HepG2 (cell line): ENCODE data around the gene NAT14. TPM values are rescaled to one million over a fixed set of nuclear protein-coding genes. Genes with fewer than 3 reads are reported as not detected.

Experiments
- ATAC-seq: fragments of 200-7000 bp; cut with Tn5 transposase; 3 replicates; pipeline ENCODE4 v1.9.1; 2020; ENCODE audit warnings: mild to moderate bottlenecking, moderate library complexity
- Bru-seq: library from RNA; stranded (reverse); fragments of 400-500 nt; gene quantifications from one replicate; lab custom pipeline; 2021; lab: Mats Ljungman, UMichigan
- BruChase-seq, 2 experiments: library from RNA; stranded (reverse); fragments of 400-500 nt; gene quantifications; one replicate each; lab custom pipeline; 2021; lab: Mats Ljungman, UMichigan
- BruUV-seq: library from RNA; stranded (reverse); fragments of 400-500 nt; replicated peaks from 2 replicates; lab custom pipeline; 2021; lab: Mats Ljungman, UMichigan
- CTCF ChIA-PET: fragments of 300-600 bp; formaldehyde crosslinking; extraction: SDS; loops from one replicate; lab custom pipeline; 2021; ENCODE audit warnings: low total read pairs, inconsistent platforms, low intra/inter-chr PET ratio; lab: Yijun Ruan, JAX
- POLR2A ChIA-PET: fragments of 350-600 bp; sonication (Branson Sonifier 250); formaldehyde crosslinking; loops from one replicate; lab custom pipeline; 2020; ENCODE audit warnings: antibody characterized with exemption, inconsistent platforms; lab: Yijun Ruan, JAX
- DNase-seq: peaks from one replicate; pipeline ENCODE4 v3.0.0-alpha.2; 2015; ENCODE audit warnings: low spot score
- FAIRE-seq: peaks from 3 replicates; lab custom pipeline; 2011; peaks lifted over from hg19 to GRCh38; lab: Jason Lieb, UNC
- H2AFZ ChIP-seq: one replicate; pipeline ENCODE4 v1.6.1; 2011; ENCODE audit warnings: low read length, inconsistent platforms
- H3K27ac ChIP-seq: fragments of 300-600 bp; 3 replicates; pipeline ENCODE4 v1.8.0; 2011; ENCODE audit warnings: mixed run types, mild to moderate bottlenecking, mixed read lengths, low read length, inconsistent platforms; ENCODE audit not compliant: insufficient read depth; ENCODE audit errors: extremely low read length
- H3K27me3 ChIP-seq, 2 experiments: fragments of 200-600 bp in 1 of 2; 2 replicates in 1 of 2; 3 replicates in 1 of 2; pipeline versions ENCODE4 v1.6.0 to v1.8.0; 2011; ENCODE audit warnings: low read length in 2 of 2, mild to moderate bottlenecking in 2 of 2, moderate library complexity in 2 of 2, inconsistent platforms in 1 of 2; ENCODE audit not compliant: insufficient read depth in 2 of 2, control insufficient read depth in 1 of 2
- H3K36me3 ChIP-seq, 2 experiments: fragments of 200-600 bp in 1 of 2; replicated peaks in 1 of 2; 2 replicates in 1 of 2; 3 replicates in 1 of 2; pipeline versions ENCODE4 v1.5.1 to v1.8.0; 2011; ENCODE audit warnings: low read length in 2 of 2, inconsistent platforms in 1 of 2; ENCODE audit not compliant: insufficient read depth in 2 of 2, control insufficient read depth in 1 of 2
- H3K4me1 ChIP-seq: 2 replicates; pipeline ENCODE4 v1.5.1; 2012; ENCODE audit warnings: low read length, inconsistent platforms; ENCODE audit not compliant: insufficient read depth
- H3K4me2 ChIP-seq: 2 replicates; pipeline ENCODE4 v1.6.0; 2011; ENCODE audit warnings: low read depth, low read length, inconsistent platforms
- H3K4me3 ChIP-seq, 3 experiments: fragments of 200-600 bp in 1 of 3; sonication (generic), shearing (Covaris generic) in 1 of 3; replicated peaks in 1 of 3; 2 replicates each; pipeline ENCODE4 v1.5.1; 2011 to 2016; ENCODE audit warnings: low read length in 3 of 3, inconsistent platforms in 2 of 3, low read depth in 2 of 3, mild to moderate bottlenecking in 2 of 3, control low read depth in 1 of 3, mixed read lengths in 1 of 3; ENCODE audit not compliant: insufficient read depth in 1 of 3
- H3K79me2 ChIP-seq: one replicate; pipeline ENCODE4 v1.6.1; 2011; ENCODE audit warnings: low read length, inconsistent platforms; ENCODE audit not compliant: insufficient read depth
- H3K9ac ChIP-seq: 2 replicates; pipeline ENCODE4 v1.6.0; 2011; ENCODE audit warnings: mild to moderate bottlenecking, low read depth, low read length, inconsistent platforms; ENCODE audit not compliant: insufficient read depth
- H3K9me3 ChIP-seq: 2 replicates; pipeline ENCODE4 v1.5.1; 2012; ENCODE audit warnings: mild to moderate bottlenecking, low read length
- H4K20me1 ChIP-seq: 2 replicates; pipeline ENCODE4 v1.6.0; 2011; ENCODE audit warnings: inconsistent platforms, mild to moderate bottlenecking, low read length, moderate library complexity; ENCODE audit not compliant: insufficient read depth
- ADNP ChIP-seq: sonication (generic); formaldehyde crosslinking; IDR thresholded peaks from 2 replicates; pipeline ENCODE4 v1.4.0; 2020; ENCODE audit warnings: missing genetic modification reagents
- CCAR2 ChIP-seq: fragments of 200-400 bp; formaldehyde crosslinking; optimal IDR thresholded peaks from 2 replicates; pipeline ENCODE3; 2018; ENCODE audit warnings: low read depth, mild to moderate bottlenecking, low read length, moderate library complexity
- CREB1 ChIP-seq, 2 experiments: fragments of 450-650 bp in 1 of 2; IDR thresholded peaks; 2 replicates each; pipeline ENCODE4 v1.6.1; 2016 to 2017; ENCODE audit warnings: control low read depth in 1 of 2, mild to moderate bottlenecking in 1 of 2, missing compliant biosample characterization in 1 of 2, missing genetic modification characterization in 1 of 2
- KLF13 ChIP-seq: sonication (generic); formaldehyde crosslinking; IDR thresholded peaks from 2 replicates; pipeline ENCODE4 v1.4.0; 2020; ENCODE audit warnings: mild to moderate bottlenecking, missing genetic modification reagents
- KMT2B ChIP-seq: IDR thresholded peaks from 2 replicates; pipeline ENCODE4 v1.6.1; 2016; ENCODE audit warnings: missing genetic modification reagents, missing compliant biosample characterization
- WGBS: methylation state at CpG from one replicate; pipeline ENCODE4 v1.1.6; 2017; ENCODE audit warnings: low lambda C conversion rate; 5-methylcytosine and 5-hydroxymethylcytosine counted together
- in situ Hi-C: cut with HindIII; loops from 2 replicates; pipeline ENCODE4 v1.10.0; 2017; ENCODE audit warnings: low pct_unique_long_range_greater_than_20kb; ENCODE audit not compliant: extremely low pct_ligation_motif_present
- intact Hi-C: fragments of 100-400 bp; cut with micrococcal nuclease; formaldehyde crosslinking; loops from one replicate; pipeline ENCODE4 v1.10.0; 2022; ENCODE audit not compliant: unreplicated experiment
- long read RNA-seq, 2 experiments: library from RNA in 1 of 2; library from polyadenylated mRNA in 1 of 2; stranded (forward) in 1 of 2; unstranded in 1 of 2; transcript quantifications; one replicate each; pipeline ENCODE4 v2.0.0, GENCODE V29; 2019 to 2022
- polyA minus RNA-seq, 3 experiments: library from RNA; depleted of rRNA, polyadenylated mRNA; stranded (reverse); fragments of >200 nt; gene quantifications; 2 replicates each; pipeline ENCODE4 v1.2.3, GENCODE V29; 2011; ENCODE audit warnings: low replicate concordance in 1 of 3
- polyA plus RNA-seq, 8 experiments: library from polyadenylated mRNA; depleted of rRNA in 3 of 8; stranded (reverse) in 7 of 8; unstranded in 1 of 8; fragments of >200 nt; fragmentation: Illumina TruSeq in 4 of 8; extraction: Trizol in 4 of 8; gene quantifications; 2 replicates each; pipeline versions ENCODE4 v1.2.1 to v1.2.3, GENCODE V29; 2011 to 2016; ENCODE audit warnings: low read depth in 4 of 8, missing spikeins in 1 of 8, mixed read lengths in 1 of 8; ENCODE audit not compliant: insufficient read depth in 1 of 8
- total RNA-seq, 5 experiments: library from RNA; depleted of rRNA; stranded (reverse); fragments of >200 nt; fragmentation: Illumina TruSeq; extraction: Trizol; gene quantifications; 2 replicates each; pipeline ENCODE4 v1.2.3, GENCODE V29; 2016; ENCODE audit warnings: low read depth in 1 of 5
- TF ChIP-seq, protein P1 (sequence below): sonication (generic); formaldehyde crosslinking; IDR thresholded peaks from 2 replicates; pipeline ENCODE4 v1.4.0; 2020; ENCODE audit warnings: missing genetic modification reagents, borderline replicate concordance
- TF ChIP-seq, protein P2 (sequence below): sonication (generic); formaldehyde crosslinking; IDR thresholded peaks from 2 replicates; pipeline ENCODE4 v1.4.0; 2020; ENCODE audit warnings: missing genetic modification reagents
- TF ChIP-seq, protein P3 (sequence below): sonication (generic); formaldehyde crosslinking; IDR thresholded peaks from 2 replicates; pipeline ENCODE4 v1.4.0; 2020; ENCODE audit warnings: mild to moderate bottlenecking, missing genetic modification reagents

Gene NAT14, protein sequence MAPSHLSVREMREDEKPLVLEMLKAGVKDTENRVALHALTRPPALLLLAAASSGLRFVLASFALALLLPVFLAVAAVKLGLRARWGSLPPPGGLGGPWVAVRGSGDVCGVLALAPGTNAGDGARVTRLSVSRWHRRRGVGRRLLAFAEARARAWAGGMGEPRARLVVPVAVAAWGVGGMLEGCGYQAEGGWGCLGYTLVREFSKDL
- total RNA-seq (2016; rRNA removed; fragmentation: Illumina TruSeq; extraction: Trizol) (14.7 and 22.3 TPM in 2 replicates), polyA plus RNA-seq (2011; rRNA removed) (20.7 and 24.7 TPM in 2 replicates), polyA minus RNA-seq (2011; rRNA and poly(A)+ RNA removed; ENCODE audit: low replicate concordance) (4.3 and 11.1 TPM in 2 replicates), Bru-seq, nascent RNA (percentile 57 among the genes with signal in this experiment), BruChase-seq, experiment 1, labeled RNA remaining after a 6-hour chase (percentile 84 among the genes with signal in this experiment), BruChase-seq, experiment 2, labeled RNA remaining after a 2-hour chase (percentile 66 among the genes with signal in this experiment)
- 15.7 and 17.4 TPM in 2 replicates for total RNA-seq (2016; cell fraction: cytosol; rRNA removed; fragmentation: Illumina TruSeq; extraction: Trizol; ENCODE audit: low read depth)
- total RNA-seq (2016; cell fraction: insoluble cytoplasmic fraction; rRNA removed; fragmentation: Illumina TruSeq; extraction: Trizol), result 14.8 and 26.5 TPM in 2 replicates
- total RNA-seq (2016; cell fraction: membrane; rRNA removed; fragmentation: Illumina TruSeq; extraction: Trizol), result 24.1 and 26.6 TPM in 2 replicates
- 17.7 and 22.1 TPM in 2 replicates for total RNA-seq (2016; cell fraction: nucleus; rRNA removed; fragmentation: Illumina TruSeq; extraction: Trizol)
- polyA plus RNA-seq (2011; cell fraction: cytosol; rRNA removed), result 17.5 and 24.6 TPM in 2 replicates
- 37.8 and 42.1 TPM in 2 replicates for polyA plus RNA-seq (2011; cell fraction: nucleus; rRNA removed)
- polyA plus RNA-seq (2012), result 19.0 and 25.8 TPM in 2 replicates
- polyA plus RNA-seq (2016; cell fraction: cytosol; fragmentation: Illumina TruSeq; extraction: Trizol; ENCODE audit: low read depth), result 18.4 and 22.8 TPM in 2 replicates
- 16.4 and 17.1 TPM in 2 replicates for polyA plus RNA-seq (2016; cell fraction: insoluble cytoplasmic fraction; fragmentation: Illumina TruSeq; extraction: Trizol; ENCODE audit: low read depth)
- polyA plus RNA-seq (2016; cell fraction: membrane; fragmentation: Illumina TruSeq; extraction: Trizol; ENCODE audit: low read depth), result 23.9 and 24.7 TPM in 2 replicates
- polyA plus RNA-seq (2016; cell fraction: nucleus; fragmentation: Illumina TruSeq; extraction: Trizol; ENCODE audit: insufficient read depth, low read depth), result 40.3 and 41.0 TPM in 2 replicates
- 4.5 and 6.5 TPM in 2 replicates for polyA minus RNA-seq (2011; cell fraction: cytosol; rRNA and poly(A)+ RNA removed)
- polyA minus RNA-seq (2011; cell fraction: nucleus; rRNA and poly(A)+ RNA removed), result 3.2 and 5.3 TPM in 2 replicates
- long read RNA-seq, experiment 1, partial matches to known transcripts, result 0 of 5 reads
- long read RNA-seq, experiment 1, other reads (novel, unspliced or antisense), result 2 of 5 reads
- long read RNA-seq, experiment 2, transcript NAT14-201 (3 exons, 1,536 nt), result major isoform, 56 of 99 reads
- long read RNA-seq, experiment 2, transcript NAT14-204 (2 exons, 1,011 nt), result minor isoform, 7 of 99 reads
- long read RNA-seq, experiment 2, partial matches to known transcripts, result 5 of 99 reads
- long read RNA-seq, experiment 2, other reads (novel, unspliced or antisense), result 31 of 99 reads

DNA sequence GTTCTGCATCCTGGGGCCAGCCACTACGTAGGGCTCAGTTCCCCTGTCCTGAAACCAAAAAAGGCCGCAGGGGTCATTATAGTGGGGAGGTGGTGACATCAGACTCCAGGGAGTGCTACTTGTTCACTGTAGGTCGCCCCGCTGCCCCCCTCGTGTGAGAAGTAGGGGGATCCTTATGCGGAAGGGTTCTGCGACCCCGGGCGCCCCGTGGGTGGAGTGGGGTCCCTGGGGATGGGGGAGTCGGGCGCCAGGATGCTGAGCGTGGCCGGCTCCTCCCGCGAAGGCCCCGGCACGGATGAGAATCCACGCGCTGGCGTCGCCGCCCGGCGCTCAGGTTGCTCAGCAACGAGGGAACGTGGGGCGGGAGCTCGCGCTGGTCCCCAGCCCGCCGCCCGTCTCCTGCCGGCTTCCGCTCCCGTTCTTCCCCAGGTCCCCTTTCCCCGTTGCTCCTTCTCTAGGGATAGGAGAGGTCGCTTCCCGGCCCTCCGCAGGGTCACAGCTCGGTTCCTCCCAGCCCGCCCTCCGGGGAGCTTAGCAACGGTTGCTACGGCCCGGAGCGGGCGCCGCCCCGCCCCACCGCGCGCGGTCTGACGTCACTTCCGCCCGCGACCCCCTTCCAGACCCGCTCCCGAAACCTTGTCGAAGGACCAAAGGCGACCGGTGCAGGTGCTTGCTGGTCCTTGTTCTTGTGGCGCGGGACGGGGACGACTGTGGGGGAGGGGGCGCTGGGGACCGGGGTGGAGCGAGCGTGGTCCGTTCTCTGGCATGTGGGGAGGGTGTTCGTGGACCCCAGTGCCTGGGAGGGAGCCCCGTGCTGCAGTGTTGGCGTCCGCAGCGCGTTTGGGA lies at the start of gene NAT14:
TSS of gene NAT14 (plus strand) at position 596 of the 846 bp plus-strand sequence. CDS start 521 bp downstream, outside the sequence.
- 29% methylated on average over 9 of the region's 78 CpGs for WGBS
- peak within 1 kb of the TSS; percentile 69 for H3K9ac ChIP-seq
- no peaks in the 10 kb centered on the region for H3K36me3 ChIP-seq
- in situ Hi-C loops (no loop called here), intact Hi-C loops (no loop called here)
- peak; percentile 33 for ATAC-seq
- no TSS peak for BruUV-seq
- POLR2A ChIA-PET, result interaction anchor here (1.3 to 4.3 kb wide), 5 partner anchors 8 to 68 kb away, joined by 3 to 44 read pairs (median 4); partner anchors contain the start of genes ISOC2 and ZNF628
- H3K9me3 ChIP-seq, result no peaks in the 10 kb centered on the region
- H3K27ac ChIP-seq, result peak within 1 kb of the TSS; percentile 33
- peak; percentile 39 for DNase-seq
- peak within 1 kb of the TSS; percentile 62 to 79 (median 69) for H3K4me3 ChIP-seq
- FAIRE-seq, result no peak
- no peak within 1 kb of the TSS for H2AFZ ChIP-seq
- H3K79me2 ChIP-seq, result no peaks in the 10 kb centered on the region
- peaks cover 33% of the 10 kb centered on the region for H3K4me1 ChIP-seq
- H3K4me2 ChIP-seq, result peak within 1 kb of the TSS; percentile 91
- CTCF ChIA-PET, result no interaction called here
- no peaks in the 10 kb centered on the region for H4K20me1 ChIP-seq
- peaks cover 3 to 5% of the 10 kb centered on the region in 2 experiments; a peak in 3 of 5 replicates for H3K27me3 ChIP-seq
- TF ChIP-seq CCAR2 (no peak), KLF13 (CRISPR knock-in tag) (peak; percentile 15; the same call in 1 of the 2 replicates), ADNP (no peak), KMT2B (CRISPR knock-in tag) (0 out of 2 replicates have a peak, but pooled peaks have one; percentile 35), CREB1 (IDR thresholded peaks at IDR 0.05) (peak; percentile 96), CREB1 (CRISPR knock-in tag; IDR thresholded peaks at IDR 0.05) (peak; percentile 96)
- TF ChIP-seq, protein P1, sequence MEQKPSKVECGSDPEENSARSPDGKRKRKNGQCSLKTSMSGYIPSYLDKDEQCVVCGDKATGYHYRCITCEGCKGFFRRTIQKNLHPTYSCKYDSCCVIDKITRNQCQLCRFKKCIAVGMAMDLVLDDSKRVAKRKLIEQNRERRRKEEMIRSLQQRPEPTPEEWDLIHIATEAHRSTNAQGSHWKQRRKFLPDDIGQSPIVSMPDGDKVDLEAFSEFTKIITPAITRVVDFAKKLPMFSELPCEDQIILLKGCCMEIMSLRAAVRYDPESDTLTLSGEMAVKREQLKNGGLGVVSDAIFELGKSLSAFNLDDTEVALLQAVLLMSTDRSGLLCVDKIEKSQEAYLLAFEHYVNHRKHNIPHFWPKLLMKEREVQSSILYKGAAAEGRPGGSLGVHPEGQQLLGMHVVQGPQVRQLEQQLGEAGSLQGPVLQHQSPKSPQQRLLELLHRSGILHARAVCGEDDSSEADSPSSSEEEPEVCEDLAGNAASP (CRISPR knock-in tag), result 0 out of 2 replicates have a peak, but pooled peaks have one; percentile 21
- TF ChIP-seq, protein P2, sequence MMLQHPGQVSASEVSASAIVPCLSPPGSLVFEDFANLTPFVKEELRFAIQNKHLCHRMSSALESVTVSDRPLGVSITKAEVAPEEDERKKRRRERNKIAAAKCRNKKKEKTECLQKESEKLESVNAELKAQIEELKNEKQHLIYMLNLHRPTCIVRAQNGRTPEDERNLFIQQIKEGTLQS, result peak; percentile 39; the same call in 1 of the 2 replicates
- TF ChIP-seq, protein P3, sequence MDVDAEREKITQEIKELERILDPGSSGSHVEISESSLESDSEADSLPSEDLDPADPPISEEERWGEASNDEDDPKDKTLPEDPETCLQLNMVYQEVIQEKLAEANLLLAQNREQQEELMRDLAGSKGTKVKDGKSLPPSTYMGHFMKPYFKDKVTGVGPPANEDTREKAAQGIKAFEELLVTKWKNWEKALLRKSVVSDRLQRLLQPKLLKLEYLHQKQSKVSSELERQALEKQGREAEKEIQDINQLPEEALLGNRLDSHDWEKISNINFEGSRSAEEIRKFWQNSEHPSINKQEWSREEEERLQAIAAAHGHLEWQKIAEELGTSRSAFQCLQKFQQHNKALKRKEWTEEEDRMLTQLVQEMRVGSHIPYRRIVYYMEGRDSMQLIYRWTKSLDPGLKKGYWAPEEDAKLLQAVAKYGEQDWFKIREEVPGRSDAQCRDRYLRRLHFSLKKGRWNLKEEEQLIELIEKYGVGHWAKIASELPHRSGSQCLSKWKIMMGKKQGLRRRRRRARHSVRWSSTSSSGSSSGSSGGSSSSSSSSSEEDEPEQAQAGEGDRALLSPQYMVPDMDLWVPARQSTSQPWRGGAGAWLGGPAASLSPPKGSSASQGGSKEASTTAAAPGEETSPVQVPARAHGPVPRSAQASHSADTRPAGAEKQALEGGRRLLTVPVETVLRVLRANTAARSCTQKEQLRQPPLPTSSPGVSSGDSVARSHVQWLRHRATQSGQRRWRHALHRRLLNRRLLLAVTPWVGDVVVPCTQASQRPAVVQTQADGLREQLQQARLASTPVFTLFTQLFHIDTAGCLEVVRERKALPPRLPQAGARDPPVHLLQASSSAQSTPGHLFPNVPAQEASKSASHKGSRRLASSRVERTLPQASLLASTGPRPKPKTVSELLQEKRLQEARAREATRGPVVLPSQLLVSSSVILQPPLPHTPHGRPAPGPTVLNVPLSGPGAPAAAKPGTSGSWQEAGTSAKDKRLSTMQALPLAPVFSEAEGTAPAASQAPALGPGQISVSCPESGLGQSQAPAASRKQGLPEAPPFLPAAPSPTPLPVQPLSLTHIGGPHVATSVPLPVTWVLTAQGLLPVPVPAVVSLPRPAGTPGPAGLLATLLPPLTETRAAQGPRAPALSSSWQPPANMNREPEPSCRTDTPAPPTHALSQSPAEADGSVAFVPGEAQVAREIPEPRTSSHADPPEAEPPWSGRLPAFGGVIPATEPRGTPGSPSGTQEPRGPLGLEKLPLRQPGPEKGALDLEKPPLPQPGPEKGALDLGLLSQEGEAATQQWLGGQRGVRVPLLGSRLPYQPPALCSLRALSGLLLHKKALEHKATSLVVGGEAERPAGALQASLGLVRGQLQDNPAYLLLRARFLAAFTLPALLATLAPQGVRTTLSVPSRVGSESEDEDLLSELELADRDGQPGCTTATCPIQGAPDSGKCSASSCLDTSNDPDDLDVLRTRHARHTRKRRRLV, result no peak
